CD1c-positive myeloid dendritic cell (primary cell): ENCODE measurements around the gene SLC2A13.
"Not testable (repeated sequence)": the region's sequence is repeated elsewhere in the genome, so short reads cannot be mapped to it uniquely, and the experiment has no call there.

Experiments used
- DNase-seq: peaks from one replicate; pipeline ENCODE4 v3.0.0-alpha.2; 2016; ENCODE audit errors: extremely low spot score

The SLC2A13 gene

DNA sequence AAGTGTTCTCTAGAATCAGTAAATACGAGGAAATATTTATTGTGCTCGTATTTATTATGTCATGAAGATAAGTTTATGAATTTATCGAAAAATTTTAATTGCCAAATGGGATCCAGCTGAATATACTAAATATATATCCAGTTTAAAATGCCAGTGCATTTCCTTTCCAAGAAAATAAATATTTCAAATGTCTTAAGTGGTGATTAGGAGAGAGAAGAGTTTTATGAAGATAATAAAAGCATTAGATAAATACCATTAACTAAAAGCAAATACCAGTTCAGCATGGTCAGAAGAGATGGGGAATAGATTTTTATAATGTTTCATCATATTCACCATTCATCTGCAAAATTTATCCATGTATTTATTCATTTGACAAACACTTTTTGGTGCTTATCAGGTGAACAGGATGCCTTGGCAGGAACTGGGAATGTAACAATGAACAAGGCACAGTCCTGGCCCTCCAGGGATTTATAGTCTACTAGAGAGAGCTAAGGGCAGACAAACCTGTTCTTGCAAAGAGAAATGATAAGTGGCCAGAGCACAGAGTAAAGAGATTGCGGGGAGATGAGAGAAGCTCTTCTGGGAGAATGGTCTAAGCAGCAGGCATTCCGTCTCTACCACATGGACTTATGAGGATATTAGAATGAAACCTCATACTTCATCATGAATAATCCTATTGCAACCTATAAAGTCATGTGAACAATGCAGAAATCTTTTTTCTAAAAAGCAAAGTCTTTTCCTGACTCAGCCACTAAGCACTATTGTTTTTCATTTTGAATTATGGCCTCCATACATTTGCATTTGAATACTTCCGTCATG, 342.6 kb downstream of the SLC2A13 start:
- DNase-seq: no peak

DNA sequence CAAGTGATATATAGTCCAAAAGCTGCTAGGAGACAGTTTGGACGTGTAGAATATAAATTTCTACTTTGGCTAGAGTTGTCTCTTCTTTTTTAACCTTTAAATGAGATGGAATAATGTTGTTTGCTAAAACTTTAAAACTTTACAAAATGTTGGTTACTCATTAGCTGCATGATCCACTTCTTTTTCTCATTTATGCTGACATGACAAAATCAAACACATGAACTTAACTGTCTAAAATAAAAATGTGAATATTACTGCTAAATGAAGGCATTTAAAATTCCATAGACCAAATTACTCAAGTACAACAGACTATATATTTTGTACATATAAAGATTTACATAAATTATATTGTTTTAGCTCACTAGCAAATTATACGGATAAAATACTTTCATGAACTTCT, 350.4 kb downstream of the SLC2A13 start:
- DNase-seq: no peak

DNA sequence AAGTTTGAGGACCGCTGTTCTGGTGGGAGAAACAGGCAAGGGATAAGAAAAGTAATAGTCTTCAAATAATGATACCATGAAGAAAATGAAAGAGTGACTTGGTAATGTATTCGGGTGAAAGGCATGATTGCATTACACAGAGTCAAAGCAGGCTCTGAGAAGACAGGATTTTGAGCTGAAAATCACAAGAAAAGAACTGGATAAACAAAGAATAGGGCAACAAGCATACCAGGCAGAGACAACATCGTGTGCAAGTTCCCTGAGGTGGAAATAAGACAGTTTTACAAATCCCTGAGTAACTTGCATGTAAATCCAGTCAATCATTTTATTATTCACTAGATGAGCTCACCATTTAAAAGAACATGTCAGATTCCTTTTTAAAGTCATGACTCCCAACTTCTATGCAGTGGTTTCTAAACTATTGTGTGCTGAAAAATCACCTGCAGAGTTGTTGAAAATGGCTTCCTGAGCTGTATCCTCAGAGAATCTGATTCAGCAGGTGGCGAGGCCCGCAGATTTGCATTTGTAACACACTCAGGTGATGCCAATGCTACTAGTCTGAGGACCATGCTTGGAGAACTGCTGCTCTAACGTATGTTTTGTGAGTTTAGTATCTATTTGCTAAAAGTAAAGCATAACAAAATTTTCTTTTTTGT, 353.3 kb downstream of the SLC2A13 start:
- no peak for DNase-seq

DNA sequence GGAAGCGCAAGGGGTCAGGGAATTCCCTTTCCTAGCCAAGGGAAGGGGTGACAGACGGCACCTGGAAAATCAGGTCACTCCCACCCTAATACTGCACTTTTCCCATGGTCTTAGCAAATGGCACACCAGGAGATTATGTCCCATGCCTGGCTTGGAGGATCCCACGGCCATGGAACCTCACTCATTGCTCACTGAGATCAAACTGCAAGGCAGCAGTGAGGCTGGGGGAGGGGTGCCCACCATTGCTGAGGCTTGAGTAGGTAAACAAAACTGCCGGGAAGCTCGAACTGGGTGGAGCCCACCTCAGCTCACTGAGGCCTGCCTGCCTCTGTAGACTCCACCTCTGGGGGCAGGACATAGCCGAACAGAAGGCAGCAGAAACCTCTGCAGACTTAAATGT, 359.7 kb downstream of the SLC2A13 start:
- DNase-seq: not testable (repeated sequence)

DNA sequence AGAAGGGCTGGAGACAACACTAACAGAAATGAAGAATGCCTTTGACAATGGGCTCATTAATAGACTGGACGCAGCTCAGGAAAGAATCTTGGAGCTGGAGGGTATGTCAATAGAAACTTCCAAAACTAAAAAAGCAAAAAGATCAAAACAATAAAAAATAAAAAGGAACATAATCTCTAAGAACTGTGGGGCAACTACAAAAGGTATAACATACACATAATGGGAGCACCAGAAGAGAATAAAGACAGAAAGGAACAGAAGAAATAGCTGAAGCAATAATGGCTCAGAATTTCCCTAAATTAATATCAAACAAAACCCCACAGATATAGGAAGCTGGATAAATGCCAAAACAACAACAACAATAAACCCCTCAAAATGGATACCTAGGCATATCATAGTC, 362.2 kb downstream of the SLC2A13 start:
- no peak for DNase-seq

DNA sequence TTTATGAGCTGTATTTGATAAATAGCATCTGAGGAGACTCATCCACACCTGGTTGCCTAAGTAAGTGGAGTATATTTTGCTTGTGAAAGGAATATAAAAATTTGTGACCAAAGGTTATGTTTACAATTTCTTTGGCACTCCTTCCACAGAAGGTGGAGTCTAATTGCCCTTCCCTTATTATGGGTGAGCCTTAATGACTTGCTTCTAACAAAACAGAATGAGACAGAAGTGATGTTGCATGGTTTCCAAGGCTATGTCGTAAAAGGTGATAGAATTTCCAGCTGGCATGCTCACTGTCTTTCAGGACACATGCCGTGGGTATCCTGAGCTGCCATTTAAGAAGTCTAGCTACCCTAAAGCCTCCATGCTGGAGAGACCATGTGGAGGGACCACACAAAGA, 369.5 kb downstream of the SLC2A13 start:
- DNase-seq: no peak

DNA sequence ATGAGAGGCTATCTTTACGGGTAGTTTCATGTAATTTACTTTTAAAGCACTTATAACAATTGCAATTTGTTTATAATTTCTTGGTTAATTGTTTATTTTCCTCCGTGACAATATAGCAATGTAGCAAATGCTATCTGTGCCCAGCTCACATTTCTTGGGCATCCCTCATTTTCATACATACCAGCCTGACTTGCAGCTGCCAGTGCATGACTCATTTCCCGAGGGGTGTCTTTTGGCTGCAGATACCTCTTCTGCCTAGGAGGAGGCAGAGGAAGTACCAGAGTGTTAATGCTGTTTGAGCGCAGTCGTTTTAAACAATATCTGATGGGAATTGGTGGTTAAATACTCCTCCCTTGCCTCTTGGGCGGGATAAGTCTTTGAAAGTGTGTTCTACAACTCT, 382.1 kb downstream of the SLC2A13 start:
- no peak for DNase-seq

DNA sequence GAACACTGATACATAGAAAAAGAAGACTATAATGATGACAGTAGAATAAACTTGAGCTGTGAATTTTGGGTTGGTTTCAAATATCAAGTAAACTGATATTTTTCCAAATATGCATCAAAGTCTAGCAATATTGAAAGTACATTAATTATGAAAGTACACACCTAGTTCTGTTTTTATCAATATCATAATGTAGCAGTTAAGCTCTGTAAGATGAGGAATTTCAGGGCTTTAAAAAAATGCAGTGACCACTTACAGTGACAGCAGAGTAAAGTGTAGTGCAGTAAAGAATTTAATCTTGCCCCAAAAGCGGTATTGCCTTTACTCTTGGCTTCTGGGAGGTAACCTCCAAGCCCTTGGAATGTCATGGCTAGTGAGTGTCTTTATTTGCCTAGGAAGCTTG, 383.4 kb downstream of the SLC2A13 start:
- DNase-seq: no peak

DNA sequence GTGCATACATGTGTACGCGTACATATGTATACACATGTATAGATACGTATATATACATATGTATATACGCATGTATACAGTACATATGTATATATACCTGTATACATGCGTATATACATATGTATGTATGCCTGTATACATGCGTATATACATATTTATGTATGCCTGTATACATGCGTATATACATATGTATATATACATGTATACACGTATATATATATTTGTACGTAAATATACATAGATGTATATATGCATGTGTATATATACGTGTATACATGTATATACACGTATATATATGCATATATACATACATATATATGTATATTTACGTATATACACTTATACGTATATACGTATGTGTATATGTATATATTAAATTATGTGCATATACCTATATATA, 392.3 kb downstream of the SLC2A13 start:
- no peak for DNase-seq

DNA sequence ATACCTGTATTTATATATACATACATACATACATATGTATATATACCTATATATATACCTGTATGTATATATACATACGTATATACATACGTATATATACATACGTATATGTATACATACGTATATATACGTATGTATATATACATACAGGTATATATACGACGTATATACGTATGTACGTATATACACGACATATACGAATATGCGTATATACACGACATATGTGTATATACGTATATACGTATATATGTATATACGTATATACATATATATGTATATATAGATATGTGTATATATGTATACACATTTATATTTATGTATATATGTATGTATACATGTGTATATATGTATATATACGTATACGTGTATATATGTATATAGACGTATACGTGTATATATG, 393.5 kb downstream of the SLC2A13 start:
- DNase-seq: no peak
